ENCODE results near the gene CYFIP2. TPM values are rescaled to one million over a fixed set of nuclear protein-coding genes. Genes with fewer than 3 reads are reported as not detected.
"Not testable (repeated sequence)": the region's sequence is repeated elsewhere in the genome, so short reads cannot be mapped to it uniquely, and the experiment has no call there.

The CYFIP2 gene
- total RNA-seq, 1 donor from 2014 or later = 36.6 TPM

- Histone ChIP-seq H3K4me1 (no peaks in the 10 kb centered on the region), H3K4me3 (no peak overlapping the region), H3K27me3 (ENCODE audit: low read depth) (no peaks in the 10 kb centered on the region), H3K27ac (no peak overlapping the region), H3K9me3 (no peaks in the 10 kb centered on the region), H3K36me3 (no peaks in the 10 kb centered on the region)
- intact Hi-C loops (cut with DNase I) = no loop called here
- ATAC-seq = no peak
- DNase-seq = no peak
- no peak for TF ChIP-seq CTCF (IDR thresholded peaks at IDR 0.05)
Measured at GRCh38 chr5:157236423-157236822, 29.5 kb upstream of the CYFIP2 start.

- ATAC-seq (no peak), DNase-seq (no peak)
- H3K36me3 ChIP-seq = no peaks in the 10 kb centered on the region
- no peak for TF ChIP-seq CTCF (IDR thresholded peaks at IDR 0.05)
- H3K27me3 ChIP-seq (ENCODE audit: low read depth) = no peaks in the 10 kb centered on the region
- no peak overlapping the region for H3K27ac ChIP-seq
- H3K4me1 ChIP-seq = no peaks in the 10 kb centered on the region
- intact Hi-C loops (cut with DNase I) = no loop called here
- no peaks in the 10 kb centered on the region for H3K9me3 ChIP-seq
- no peak overlapping the region for H3K4me3 ChIP-seq
Measured at GRCh38 chr5:157241483-157241882, 24.4 kb upstream of the CYFIP2 start.

GRCh38 chr5:157244704-157245103 is 21.2 kb upstream of the CYFIP2 start:
- H3K4me1 ChIP-seq; H3K27me3 ChIP-seq (ENCODE audit: low read depth); H3K27ac ChIP-seq; DNase-seq; H3K9me3 ChIP-seq; ATAC-seq; intact Hi-C loops (cut with DNase I); H3K4me3 ChIP-seq; H3K36me3 ChIP-seq: not testable (repeated sequence)

DNA sequence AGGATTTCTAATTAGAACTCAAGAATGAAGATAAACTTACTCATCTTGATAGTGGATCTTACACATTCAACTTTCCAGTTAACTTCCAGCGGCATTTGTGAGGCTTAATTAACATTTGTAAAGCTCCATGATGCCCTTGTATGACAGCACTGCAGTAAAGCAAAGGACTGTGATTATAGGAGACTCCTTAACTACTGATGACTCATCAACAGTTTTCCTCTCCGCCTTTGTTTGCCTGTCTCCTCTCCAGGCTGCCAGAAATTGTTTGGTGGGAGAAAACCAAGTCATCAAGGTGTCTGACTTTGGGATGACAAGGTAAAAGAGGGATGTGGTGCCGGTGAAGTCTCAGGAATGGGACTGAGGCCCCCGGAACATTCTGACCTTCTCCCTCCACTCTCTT is 20.4 kb upstream of the CYFIP2 start:
- H3K27ac ChIP-seq = no peak overlapping the region
- no peak overlapping the region for H3K4me3 ChIP-seq
- H3K4me1 ChIP-seq = no peaks in the 10 kb centered on the region
- no peak for TF ChIP-seq CTCF (IDR thresholded peaks at IDR 0.05)
- ATAC-seq (no peak), DNase-seq (no peak)
- intact Hi-C loops (cut with DNase I) = no loop called here
- no peaks in the 10 kb centered on the region for H3K36me3 ChIP-seq
- H3K27me3 ChIP-seq (ENCODE audit: low read depth) = no peaks in the 10 kb centered on the region
- H3K9me3 ChIP-seq = no peaks in the 10 kb centered on the region

DNA sequence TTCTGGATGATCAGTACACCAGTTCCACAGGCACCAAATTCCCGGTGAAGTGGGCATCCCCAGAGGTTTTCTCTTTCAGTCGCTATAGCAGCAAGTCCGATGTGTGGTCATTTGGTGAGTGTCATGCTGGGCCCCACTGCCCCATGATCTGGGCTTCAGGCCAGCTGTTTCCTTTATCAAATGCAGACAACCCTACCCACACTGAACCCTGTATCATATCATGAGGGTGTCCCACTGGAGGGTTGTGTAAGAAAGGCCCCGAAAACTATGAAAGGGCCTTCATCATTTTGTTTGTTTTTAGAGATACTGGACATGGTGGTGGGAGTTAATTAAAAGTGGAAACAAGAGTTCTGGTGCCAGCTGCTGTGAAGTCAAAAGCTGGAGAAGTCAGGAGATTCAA is 20.0 kb upstream of the CYFIP2 start:
- no peak for TF ChIP-seq CTCF (IDR thresholded peaks at IDR 0.05)
- no peaks in the 10 kb centered on the region for H3K9me3 ChIP-seq
- intact Hi-C loops (cut with DNase I) = no loop called here
- no peak overlapping the region for H3K27ac ChIP-seq
- H3K27me3 ChIP-seq (ENCODE audit: low read depth) = no peaks in the 10 kb centered on the region
- DNase-seq (no peak), ATAC-seq (peak in 1 of 2 donors; percentile 24)
- no peaks in the 10 kb centered on the region for H3K4me1 ChIP-seq
- no peaks in the 10 kb centered on the region for H3K36me3 ChIP-seq
- no peak overlapping the region for H3K4me3 ChIP-seq

DNA sequence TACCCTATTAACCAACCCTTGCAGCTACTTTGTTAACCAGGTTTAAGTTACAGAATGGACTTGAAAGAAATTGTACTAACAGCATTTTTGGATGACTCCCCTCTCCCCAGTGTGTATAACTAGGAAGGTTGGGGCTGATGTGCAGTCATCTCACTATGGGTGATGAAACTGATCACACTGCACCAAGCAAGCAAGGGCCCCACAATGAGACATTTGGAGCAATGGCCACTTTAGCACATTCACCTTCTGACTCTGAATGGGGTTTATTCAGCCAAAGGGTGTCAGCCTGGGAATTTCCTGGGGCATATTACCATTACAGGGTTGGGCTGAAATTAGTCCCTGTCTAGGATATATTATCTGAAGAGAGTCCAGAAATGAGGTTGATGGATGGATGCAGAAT is 18.7 kb upstream of the CYFIP2 start:
- intact Hi-C loops (cut with DNase I) = no loop called here
- TF ChIP-seq CTCF (IDR thresholded peaks at IDR 0.05) = no peak
- ATAC-seq = no peak
- H3K27ac ChIP-seq = no peak overlapping the region
- H3K9me3 ChIP-seq = no peaks in the 10 kb centered on the region
- DNase-seq = no peak
- no peak overlapping the region for H3K4me3 ChIP-seq
- no peaks in the 10 kb centered on the region for H3K4me1 ChIP-seq
- H3K27me3 ChIP-seq (ENCODE audit: low read depth) = no peaks in the 10 kb centered on the region
- H3K36me3 ChIP-seq = no peaks in the 10 kb centered on the region

Measured in lower lobe of right lung (tissue), 2 donors.